Thoracic aorta (tissue), 2 donors: Measurements from ENCODE around the gene UBASH3B. TPM values are rescaled to one million over a fixed set of nuclear protein-coding genes. Genes with fewer than 3 reads are reported as not detected.

Experiments
- ATAC-seq: fragments of 150-250 bp; one replicate; pipeline ENCODE4 v1.8.0; 2017; ENCODE audit warnings: low read depth; ENCODE audit not compliant: insufficient number of reproducible peaks, low FRiP score
- DNase-seq: peaks from one replicate; pipeline ENCODE4 v3.0.0-alpha.2; 2020; ENCODE audit warnings: low spot score
- H3K27ac ChIP-seq, 2 donors: fragments of 200-600 bp; sonication (generic); 1 replicate in 1 of 2; 2 replicates in 1 of 2; pipeline ENCODE4 v1.5.1; 2016; ENCODE audit warnings: mild to moderate bottlenecking in 2 of 2, moderate library complexity in 2 of 2
- H3K27me3 ChIP-seq: fragments of 200-600 bp; sonication (generic); replicated peaks from 2 replicates; pipeline ENCODE4 v1.6.0; 2016; ENCODE audit warnings: mild to moderate bottlenecking; ENCODE audit not compliant: insufficient read depth
- H3K36me3 ChIP-seq: fragments of 200-600 bp; sonication (generic); one replicate; pipeline ENCODE4 v1.5.1; 2016
- H3K4me1 ChIP-seq, 2 donors: fragments of 200-600 bp; sonication (generic); 1 replicate in 1 of 2; 2 replicates in 1 of 2; pipeline versions ENCODE4 v1.5.1 to v1.6.0; 2016; ENCODE audit warnings: low read depth in 2 of 2, mild to moderate bottlenecking in 1 of 2; ENCODE audit not compliant: control insufficient read depth in 1 of 2
- H3K4me3 ChIP-seq: fragments of 200-600 bp; sonication (generic); 2 replicates; pipeline ENCODE4 v1.5.1; 2016; ENCODE audit warnings: mild to moderate bottlenecking
- H3K9me3 ChIP-seq: fragments of 200-600 bp; sonication (generic); 2 replicates; pipeline ENCODE4 v1.5.1; 2016
- CTCF ChIP-seq: fragments of 200-600 bp; sonication (generic); IDR thresholded peaks from one replicate; pipeline ENCODE4 v1.5.1; 2019; ENCODE audit warnings: antibody characterized with exemption
- total RNA-seq, 2 donors: library from RNA; depleted of rRNA; stranded (reverse); fragments of >200 nt; gene quantifications; one replicate each; pipeline versions ENCODE4 v1.1.0 to v1.2.3, GENCODE V29; 2016

UBASH3B gene
- total RNA-seq, 2 donors from 2014 or later = 6.1 to 12.3 TPM

GRCh38 chr11:122721201-122721963 is 65.9 kb downstream of the UBASH3B start:
- Histone ChIP-seq H3K4me3 (no peak overlapping the region), H3K27me3 (no peaks in the 10 kb centered on the region), H3K36me3 (no peaks in the 10 kb centered on the region), H3K4me1 (no peaks in the 10 kb centered on the region), H3K27ac (no peak overlapping the region), H3K9me3 (no peaks in the 10 kb centered on the region)
- TF ChIP-seq CTCF = no peak
- ATAC-seq (no peak), DNase-seq (no peak)

GRCh38 chr11:122721964-122722266 is 66.4 kb downstream of the UBASH3B start:
- H3K27me3 ChIP-seq = no peaks in the 10 kb centered on the region
- no peaks in the 10 kb centered on the region for H3K36me3 ChIP-seq
- H3K4me3 ChIP-seq = no peak overlapping the region
- ATAC-seq = no peak
- DNase-seq = no peak
- no peaks in the 10 kb centered on the region for H3K9me3 ChIP-seq
- TF ChIP-seq CTCF = no peak
- no peak overlapping the region for H3K27ac ChIP-seq
- H3K4me1 ChIP-seq = no peaks in the 10 kb centered on the region

- ATAC-seq = no peak
- DNase-seq = no peak
- no peaks in the 10 kb centered on the region for H3K36me3 ChIP-seq
- no peaks in the 10 kb centered on the region for H3K9me3 ChIP-seq
- TF ChIP-seq CTCF = no peak
- H3K4me3 ChIP-seq = no peak overlapping the region
- H3K4me1 ChIP-seq = no peaks in the 10 kb centered on the region
- no peak overlapping the region for H3K27ac ChIP-seq
- no peaks in the 10 kb centered on the region for H3K27me3 ChIP-seq
Measured at GRCh38 chr11:122723106-122723505, 67.6 kb downstream of the UBASH3B start.

- Histone ChIP-seq H3K36me3 (no peaks in the 10 kb centered on the region), H3K9me3 (no peaks in the 10 kb centered on the region), H3K4me3 (no peak overlapping the region), H3K27me3 (no peaks in the 10 kb centered on the region), H3K27ac (no peak overlapping the region), H3K4me1 (no peaks in the 10 kb centered on the region)
- no peak for TF ChIP-seq CTCF
- no peak for ATAC-seq
- DNase-seq = no peak
Measured at GRCh38 chr11:122723576-122723975, 68.1 kb downstream of the UBASH3B start.

GRCh38 chr11:122724520-122724919 is 69.0 kb downstream of the UBASH3B start:
- H3K4me1 ChIP-seq = no peaks in the 10 kb centered on the region
- no peak for DNase-seq
- no peaks in the 10 kb centered on the region for H3K27me3 ChIP-seq
- no peak overlapping the region for H3K4me3 ChIP-seq
- H3K36me3 ChIP-seq = no peaks in the 10 kb centered on the region
- H3K27ac ChIP-seq = no peak overlapping the region
- no peak for TF ChIP-seq CTCF
- no peaks in the 10 kb centered on the region for H3K9me3 ChIP-seq
- no peak for ATAC-seq
